ENCODE measurements around the gene DEGS2.

GRCh38 chr14:100131181-100131580 lies 28.3 kb downstream of the DEGS2 start:
- TF ChIP-seq POLR2A (IDR thresholded peaks at IDR 0.05) = no peak
- TF ChIP-seq, protein P1, sequence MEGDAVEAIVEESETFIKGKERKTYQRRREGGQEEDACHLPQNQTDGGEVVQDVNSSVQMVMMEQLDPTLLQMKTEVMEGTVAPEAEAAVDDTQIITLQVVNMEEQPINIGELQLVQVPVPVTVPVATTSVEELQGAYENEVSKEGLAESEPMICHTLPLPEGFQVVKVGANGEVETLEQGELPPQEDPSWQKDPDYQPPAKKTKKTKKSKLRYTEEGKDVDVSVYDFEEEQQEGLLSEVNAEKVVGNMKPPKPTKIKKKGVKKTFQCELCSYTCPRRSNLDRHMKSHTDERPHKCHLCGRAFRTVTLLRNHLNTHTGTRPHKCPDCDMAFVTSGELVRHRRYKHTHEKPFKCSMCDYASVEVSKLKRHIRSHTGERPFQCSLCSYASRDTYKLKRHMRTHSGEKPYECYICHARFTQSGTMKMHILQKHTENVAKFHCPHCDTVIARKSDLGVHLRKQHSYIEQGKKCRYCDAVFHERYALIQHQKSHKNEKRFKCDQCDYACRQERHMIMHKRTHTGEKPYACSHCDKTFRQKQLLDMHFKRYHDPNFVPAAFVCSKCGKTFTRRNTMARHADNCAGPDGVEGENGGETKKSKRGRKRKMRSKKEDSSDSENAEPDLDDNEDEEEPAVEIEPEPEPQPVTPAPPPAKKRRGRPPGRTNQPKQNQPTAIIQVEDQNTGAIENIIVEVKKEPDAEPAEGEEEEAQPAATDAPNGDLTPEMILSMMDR (IDR thresholded peaks at IDR 0.05) = no peak

Measured in right lobe of liver (tissue), 4 donors.